ENCODE measurements around the gene CHMP2A.
"Not testable (repeated sequence)": the region's sequence is repeated elsewhere in the genome, so short reads cannot be mapped to it uniquely, and the experiment has no call there.

The CHMP2A gene

GRCh38 chr19:58510084-58510862 lies 44.6 kb downstream of the CHMP2A start:
- no peak overlapping the region for H3K27ac ChIP-seq (replicated peaks)
- TF ChIP-seq POLR2AphosphoS5 (IDR thresholded peaks at IDR 0.05; ENCODE audit: low read depth) (no peak), SPI1 (IDR thresholded peaks at IDR 0.05; ENCODE audit: borderline replicate concordance, low read depth) (no peak), CTCF (IDR thresholded peaks at IDR 0.05; ENCODE audit: insufficient read depth, low read length) (no peak), GABPA (IDR thresholded peaks at IDR 0.05; ENCODE audit: low read depth) (no peak)
- TF ChIP-seq, protein P1, sequence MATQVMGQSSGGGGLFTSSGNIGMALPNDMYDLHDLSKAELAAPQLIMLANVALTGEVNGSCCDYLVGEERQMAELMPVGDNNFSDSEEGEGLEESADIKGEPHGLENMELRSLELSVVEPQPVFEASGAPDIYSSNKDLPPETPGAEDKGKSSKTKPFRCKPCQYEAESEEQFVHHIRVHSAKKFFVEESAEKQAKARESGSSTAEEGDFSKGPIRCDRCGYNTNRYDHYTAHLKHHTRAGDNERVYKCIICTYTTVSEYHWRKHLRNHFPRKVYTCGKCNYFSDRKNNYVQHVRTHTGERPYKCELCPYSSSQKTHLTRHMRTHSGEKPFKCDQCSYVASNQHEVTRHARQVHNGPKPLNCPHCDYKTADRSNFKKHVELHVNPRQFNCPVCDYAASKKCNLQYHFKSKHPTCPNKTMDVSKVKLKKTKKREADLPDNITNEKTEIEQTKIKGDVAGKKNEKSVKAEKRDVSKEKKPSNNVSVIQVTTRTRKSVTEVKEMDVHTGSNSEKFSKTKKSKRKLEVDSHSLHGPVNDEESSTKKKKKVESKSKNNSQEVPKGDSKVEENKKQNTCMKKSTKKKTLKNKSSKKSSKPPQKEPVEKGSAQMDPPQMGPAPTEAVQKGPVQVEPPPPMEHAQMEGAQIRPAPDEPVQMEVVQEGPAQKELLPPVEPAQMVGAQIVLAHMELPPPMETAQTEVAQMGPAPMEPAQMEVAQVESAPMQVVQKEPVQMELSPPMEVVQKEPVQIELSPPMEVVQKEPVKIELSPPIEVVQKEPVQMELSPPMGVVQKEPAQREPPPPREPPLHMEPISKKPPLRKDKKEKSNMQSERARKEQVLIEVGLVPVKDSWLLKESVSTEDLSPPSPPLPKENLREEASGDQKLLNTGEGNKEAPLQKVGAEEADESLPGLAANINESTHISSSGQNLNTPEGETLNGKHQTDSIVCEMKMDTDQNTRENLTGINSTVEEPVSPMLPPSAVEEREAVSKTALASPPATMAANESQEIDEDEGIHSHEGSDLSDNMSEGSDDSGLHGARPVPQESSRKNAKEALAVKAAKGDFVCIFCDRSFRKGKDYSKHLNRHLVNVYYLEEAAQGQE (IDR thresholded peaks at IDR 0.05; ENCODE audit: insufficient replicate concordance, low read depth) = no peak
- H3K4me3 ChIP-seq (replicated peaks; ENCODE audit: insufficient read depth, low read length) = no peak overlapping the region

GRCh38 chr19:58509731-58510083 lies 45.2 kb downstream of the CHMP2A start:
- no peaks in the 10 kb centered on the region for H3K27me3 ChIP-seq (ENCODE audit: insufficient read depth, poor library complexity, severe bottlenecking)
- no peak overlapping the region for H3K4me3 ChIP-seq (replicated peaks; ENCODE audit: insufficient read depth, low read length)
- no peak overlapping the region for H3K27ac ChIP-seq (replicated peaks)
- TF ChIP-seq CTCF (IDR thresholded peaks at IDR 0.05; ENCODE audit: insufficient read depth, low read length) (no peak), GABPA (IDR thresholded peaks at IDR 0.05; ENCODE audit: low read depth) (no peak), POLR2AphosphoS5 (IDR thresholded peaks at IDR 0.05; ENCODE audit: low read depth) (no peak), SPI1 (IDR thresholded peaks at IDR 0.05; ENCODE audit: borderline replicate concordance, low read depth) (no peak)
- TF ChIP-seq, protein P1 (IDR thresholded peaks at IDR 0.05; ENCODE audit: insufficient replicate concordance, low read depth) = no peak
- DNase-seq (ENCODE audit: low read depth in 1 of 2, low spot score in 1 of 2) = no peak

More at GRCh38 chr19:58510084-58510862, 44.6 kb downstream of the CHMP2A start:
- no peaks in the 10 kb centered on the region for H3K27me3 ChIP-seq (ENCODE audit: insufficient read depth, poor library complexity, severe bottlenecking)
- DNase-seq (ENCODE audit: low read depth in 1 of 2, low spot score in 1 of 2) = no peak

DNA sequence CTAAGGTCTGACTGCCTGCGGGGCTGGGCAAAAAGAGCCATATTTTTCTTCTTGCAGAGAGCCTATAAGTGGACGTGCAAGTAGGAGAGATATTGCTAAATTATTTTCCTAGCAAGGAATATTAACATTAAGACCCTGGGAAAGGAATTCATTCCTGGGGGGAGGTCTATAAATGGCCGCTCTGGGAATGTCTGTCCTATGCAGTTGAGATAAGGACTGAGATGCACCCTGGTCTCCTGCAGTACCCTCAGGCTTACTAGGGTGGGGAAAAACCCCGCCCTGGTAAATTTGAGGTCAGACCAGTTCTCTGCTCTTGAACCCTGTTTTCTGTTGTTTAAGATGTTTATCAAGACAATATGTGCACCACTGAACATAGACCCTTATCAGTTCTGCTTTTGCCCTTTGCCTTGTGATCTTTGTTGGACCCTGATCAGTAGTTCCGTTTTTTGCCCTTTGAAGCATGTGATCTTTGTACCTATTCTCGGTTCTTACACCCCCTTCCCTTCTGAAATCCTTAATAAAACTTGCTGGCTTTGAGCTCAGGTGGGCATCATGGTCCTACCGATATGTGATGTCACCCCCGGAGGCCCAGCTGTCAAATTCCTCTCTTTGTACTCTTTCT lies 47.2 kb downstream of the CHMP2A start:
- H3K4me3 ChIP-seq (replicated peaks; ENCODE audit: insufficient read depth, low read length); H3K27ac ChIP-seq (replicated peaks); H3K27me3 ChIP-seq (ENCODE audit: insufficient read depth, poor library complexity, severe bottlenecking); DNase-seq (ENCODE audit: low read depth in 1 of 2, low spot score in 1 of 2): not testable (repeated sequence)

Small RNAs within 50 kb of the gene (microRNA-seq; reads per million reads assigned to microRNA genes)
- gene MIR6807 = 1.5 reads per million
